ENCODE data around the gene SYT9.

The SYT9 gene

DNA sequence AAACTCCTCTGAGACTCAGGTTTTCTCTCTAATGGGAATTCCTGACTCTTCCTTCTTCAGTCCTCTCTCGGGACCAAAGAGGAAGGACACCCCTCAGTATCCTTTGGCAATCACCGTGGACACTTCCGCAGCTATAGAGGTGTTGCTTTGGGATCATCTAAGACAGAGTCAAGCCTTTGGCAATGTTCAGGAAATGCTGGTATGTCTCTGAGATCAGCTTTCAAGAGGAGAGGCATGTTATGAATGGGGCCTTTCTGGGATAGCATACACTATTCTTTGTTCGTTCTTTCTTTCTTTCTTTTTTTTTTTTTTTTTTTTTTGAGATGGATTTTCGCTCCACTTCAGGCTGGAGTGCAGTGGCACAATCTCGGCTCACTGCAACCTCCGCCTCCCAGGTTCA lies 219.4 kb downstream of the SYT9 start:
- no peaks in the 10 kb centered on the region for H3K36me3 ChIP-seq (ENCODE audit: control insufficient read depth in 4 of 4, insufficient read depth in 4 of 4, low read length in 3 of 4)
- DNase-seq = no peak
- H3K9me3 ChIP-seq (ENCODE audit: control extremely low read depth in 1 of 5, control insufficient read depth in 4 of 5, insufficient read depth in 2 of 5, low read depth in 1 of 5, low read length in 4 of 5) = no peaks in the 10 kb centered on the region
- no peak overlapping the region for H3K4me3 ChIP-seq (ENCODE audit: control insufficient read depth in 1 of 7, extremely low read depth in 1 of 7, insufficient read depth in 4 of 7, low read depth in 2 of 7, low read length in 6 of 7)
- H3K27me3 ChIP-seq (replicated peaks in 2 of 5; ENCODE audit: control insufficient read depth in 4 of 5, insufficient read depth in 5 of 5, low read length in 4 of 5) = peaks cover 0 to 2% (median 0%) of the 10 kb centered on the region in 5 experiments
- ChIA-PET POLR2A (interaction anchor here (0.7 kb wide), 1 partner anchor 10 kb away, joined by 4 read pairs; no protein-coding TSS in a partner anchor), CTCF (no interaction called here)
- WGBS (ENCODE audit: insufficient coverage) = 96% methylated on average over 3 of the region's 7 CpGs
- no peaks in the 10 kb centered on the region for H3K4me1 ChIP-seq (ENCODE audit: control extremely low read depth in 1 of 4, control insufficient read depth in 4 of 4, insufficient read depth in 4 of 4, low read length in 3 of 4)
- no peak overlapping the region for H3K27ac ChIP-seq (ENCODE audit: insufficient read depth in 1 of 2, low read depth in 1 of 2, low read length in 2 of 2, poor library complexity in 1 of 2, severe bottlenecking in 2 of 2)

- H3K27me3 ChIP-seq (replicated peaks in 2 of 5; ENCODE audit: control insufficient read depth in 4 of 5, insufficient read depth in 5 of 5, low read length in 4 of 5) = peaks cover 0 to 2% (median 0%) of the 10 kb centered on the region in 5 experiments
- H3K4me3 ChIP-seq (ENCODE audit: control insufficient read depth in 1 of 7, extremely low read depth in 1 of 7, insufficient read depth in 4 of 7, low read depth in 2 of 7, low read length in 6 of 7) = no peak overlapping the region
- CTCF ChIA-PET = no interaction called here
- WGBS (ENCODE audit: insufficient coverage) = 100% methylated on average over 1 of the region's 1 CpG
- DNase-seq = no peak
- H3K9me3 ChIP-seq (ENCODE audit: control extremely low read depth in 1 of 5, control insufficient read depth in 4 of 5, insufficient read depth in 2 of 5, low read depth in 1 of 5, low read length in 4 of 5) = no peaks in the 10 kb centered on the region
- no peaks in the 10 kb centered on the region for H3K4me1 ChIP-seq (ENCODE audit: control extremely low read depth in 1 of 4, control insufficient read depth in 4 of 4, insufficient read depth in 4 of 4, low read length in 3 of 4)
- H3K36me3 ChIP-seq (ENCODE audit: control insufficient read depth in 4 of 4, insufficient read depth in 4 of 4, low read length in 3 of 4) = no peaks in the 10 kb centered on the region
- POLR2A ChIA-PET = no interaction called here
- H3K27ac ChIP-seq (ENCODE audit: insufficient read depth in 1 of 2, low read depth in 1 of 2, low read length in 2 of 2, poor library complexity in 1 of 2, severe bottlenecking in 2 of 2) = no peak overlapping the region
Measured at GRCh38 chr11:7473717-7474116, 222.0 kb downstream of the SYT9 start.

- H3K36me3 ChIP-seq (ENCODE audit: control insufficient read depth in 4 of 4, insufficient read depth in 4 of 4, low read length in 3 of 4) = no peaks in the 10 kb centered on the region
- H3K4me1 ChIP-seq (ENCODE audit: control extremely low read depth in 1 of 4, control insufficient read depth in 4 of 4, insufficient read depth in 4 of 4, low read length in 3 of 4) = no peaks in the 10 kb centered on the region
- 100% methylated on average over 1 of the region's 2 CpGs for WGBS (ENCODE audit: insufficient coverage)
- CTCF ChIA-PET = interaction anchor here (1.2 kb wide), 1 partner anchor 10 kb away, joined by 3 read pairs; no protein-coding TSS in a partner anchor
- peaks cover 0 to 5% (median 0%) of the 10 kb centered on the region in 5 experiments for H3K27me3 ChIP-seq (replicated peaks in 2 of 5; ENCODE audit: control insufficient read depth in 4 of 5, insufficient read depth in 5 of 5, low read length in 4 of 5)
- H3K9me3 ChIP-seq (ENCODE audit: control extremely low read depth in 1 of 5, control insufficient read depth in 4 of 5, insufficient read depth in 2 of 5, low read depth in 1 of 5, low read length in 4 of 5) = no peaks in the 10 kb centered on the region
- no peak for DNase-seq
- H3K27ac ChIP-seq (ENCODE audit: insufficient read depth in 1 of 2, low read depth in 1 of 2, low read length in 2 of 2, poor library complexity in 1 of 2, severe bottlenecking in 2 of 2) = no peak overlapping the region
- POLR2A ChIA-PET = no interaction called here
- no peak overlapping the region for H3K4me3 ChIP-seq (ENCODE audit: control insufficient read depth in 1 of 7, extremely low read depth in 1 of 7, insufficient read depth in 4 of 7, low read depth in 2 of 7, low read length in 6 of 7)
Measured at GRCh38 chr11:7480113-7480512, 228.4 kb downstream of the SYT9 start.

- H3K4me1 ChIP-seq (ENCODE audit: control extremely low read depth in 1 of 4, control insufficient read depth in 4 of 4, insufficient read depth in 4 of 4, low read length in 3 of 4) = no peaks in the 10 kb centered on the region
- no peak overlapping the region for H3K4me3 ChIP-seq (ENCODE audit: control insufficient read depth in 1 of 7, extremely low read depth in 1 of 7, insufficient read depth in 4 of 7, low read depth in 2 of 7, low read length in 6 of 7)
- peaks cover 0 to 8% (median 0%) of the 10 kb centered on the region in 5 experiments for H3K27me3 ChIP-seq (replicated peaks in 2 of 5; ENCODE audit: control insufficient read depth in 4 of 5, insufficient read depth in 5 of 5, low read length in 4 of 5)
- DNase-seq = no peak
- WGBS (ENCODE audit: insufficient coverage) = 96% methylated on average over 2 of the region's 3 CpGs
- no peaks in the 10 kb centered on the region for H3K9me3 ChIP-seq (ENCODE audit: control extremely low read depth in 1 of 5, control insufficient read depth in 4 of 5, insufficient read depth in 2 of 5, low read depth in 1 of 5, low read length in 4 of 5)
- ChIA-PET POLR2A (no interaction called here), CTCF (no interaction called here)
- H3K36me3 ChIP-seq (ENCODE audit: control insufficient read depth in 4 of 4, insufficient read depth in 4 of 4, low read length in 3 of 4) = no peaks in the 10 kb centered on the region
- H3K27ac ChIP-seq (ENCODE audit: insufficient read depth in 1 of 2, low read depth in 1 of 2, low read length in 2 of 2, poor library complexity in 1 of 2, severe bottlenecking in 2 of 2) = no peak overlapping the region
Measured at GRCh38 chr11:7484131-7484530, 232.4 kb downstream of the SYT9 start.

- CTCF ChIA-PET = no interaction called here
- WGBS (ENCODE audit: insufficient coverage) = 100% methylated on average over 1 of the region's 3 CpGs
- H3K27me3 ChIP-seq (replicated peaks in 2 of 5; ENCODE audit: control insufficient read depth in 4 of 5, insufficient read depth in 5 of 5, low read length in 4 of 5) = peaks cover 0 to 5% (median 0%) of the 10 kb centered on the region in 5 experiments
- DNase-seq = no peak
- H3K9me3 ChIP-seq (ENCODE audit: control extremely low read depth in 1 of 5, control insufficient read depth in 4 of 5, insufficient read depth in 2 of 5, low read depth in 1 of 5, low read length in 4 of 5) = no peaks in the 10 kb centered on the region
- H3K36me3 ChIP-seq (ENCODE audit: control insufficient read depth in 4 of 4, insufficient read depth in 4 of 4, low read length in 3 of 4) = no peaks in the 10 kb centered on the region
- H3K4me3 ChIP-seq (ENCODE audit: control insufficient read depth in 1 of 7, extremely low read depth in 1 of 7, insufficient read depth in 4 of 7, low read depth in 2 of 7, low read length in 6 of 7) = no peak overlapping the region
- H3K4me1 ChIP-seq (ENCODE audit: control extremely low read depth in 1 of 4, control insufficient read depth in 4 of 4, insufficient read depth in 4 of 4, low read length in 3 of 4) = no peaks in the 10 kb centered on the region
- H3K27ac ChIP-seq (ENCODE audit: insufficient read depth in 1 of 2, low read depth in 1 of 2, low read length in 2 of 2, poor library complexity in 1 of 2, severe bottlenecking in 2 of 2) = no peak overlapping the region
- POLR2A ChIA-PET = no interaction called here
Measured at GRCh38 chr11:7484645-7485044, 232.9 kb downstream of the SYT9 start.

DNA sequence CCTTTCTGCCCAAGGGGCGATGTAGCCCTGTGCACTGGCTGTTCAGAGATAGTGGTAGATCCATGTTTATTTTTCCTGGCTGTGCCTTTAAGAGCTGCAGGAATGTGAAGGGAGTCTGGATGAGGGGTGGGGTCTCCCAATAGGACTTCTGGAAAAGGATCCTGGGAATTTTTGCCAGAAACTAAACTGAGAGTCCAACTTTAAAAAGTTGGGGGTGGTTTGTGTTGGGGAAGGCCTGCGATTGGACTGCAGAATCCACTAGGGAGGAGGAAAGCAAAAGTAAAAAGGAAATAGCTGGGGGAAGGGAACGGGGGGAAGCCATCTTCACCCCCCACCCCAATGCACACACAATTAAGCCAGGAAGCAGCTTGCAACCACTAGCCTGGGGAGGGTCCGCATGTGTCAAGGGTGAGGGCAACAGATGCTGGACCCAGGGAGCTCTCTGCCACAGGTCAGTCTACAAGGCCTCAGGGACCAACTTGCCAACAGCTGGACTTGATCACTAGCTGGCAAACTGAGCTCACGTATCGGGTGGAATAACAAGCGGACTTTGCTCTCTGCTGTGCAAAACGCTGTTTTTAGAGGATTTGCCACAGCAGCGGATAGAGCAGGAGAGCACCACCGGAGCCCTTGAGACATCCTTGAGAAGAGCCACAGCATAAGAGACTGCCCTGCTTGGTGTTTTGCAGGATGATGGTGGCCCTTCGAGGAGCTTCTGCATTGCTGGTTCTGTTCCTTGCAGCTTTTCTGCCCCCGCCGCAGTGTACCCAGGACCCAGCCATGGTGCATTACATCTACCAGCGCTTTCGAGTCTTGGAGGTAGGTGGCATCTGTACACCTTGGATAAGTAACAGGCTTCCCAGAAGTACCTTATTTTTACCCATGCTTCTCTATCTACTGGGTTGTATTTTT lies 233.7 kb downstream of the SYT9 start, which contains the start of gene OLFML1:
TSS of gene OLFML1 (plus strand) at position 321 of the 912 bp plus-strand sequence. CDS start at position 691, 370 bp downstream.
- peaks cover 0 to 5% (median 0%) of the 10 kb centered on the region in 5 experiments for H3K27me3 ChIP-seq (replicated peaks in 2 of 5; ENCODE audit: control insufficient read depth in 4 of 5, insufficient read depth in 5 of 5, low read length in 4 of 5)
- no peaks in the 10 kb centered on the region for H3K36me3 ChIP-seq (ENCODE audit: control insufficient read depth in 4 of 4, insufficient read depth in 4 of 4, low read length in 3 of 4)
- H3K9me3 ChIP-seq (ENCODE audit: control extremely low read depth in 1 of 5, control insufficient read depth in 4 of 5, insufficient read depth in 2 of 5, low read depth in 1 of 5, low read length in 4 of 5) = no peaks in the 10 kb centered on the region
- H3K4me1 ChIP-seq (ENCODE audit: control extremely low read depth in 1 of 4, control insufficient read depth in 4 of 4, insufficient read depth in 4 of 4, low read length in 3 of 4) = no peaks in the 10 kb centered on the region
- ChIA-PET CTCF (no interaction called here), POLR2A (no interaction called here)
- H3K4me3 ChIP-seq (ENCODE audit: control insufficient read depth in 1 of 7, extremely low read depth in 1 of 7, insufficient read depth in 4 of 7, low read depth in 2 of 7, low read length in 6 of 7) = no peak within 1 kb of the TSS
- WGBS (ENCODE audit: insufficient coverage) = 98% methylated on average over 13 of the region's 15 CpGs
- no peak within 1 kb of the TSS for H3K27ac ChIP-seq (ENCODE audit: insufficient read depth in 1 of 2, low read depth in 1 of 2, low read length in 2 of 2, poor library complexity in 1 of 2, severe bottlenecking in 2 of 2)
- no peak for DNase-seq

- Histone ChIP-seq H3K4me1 (ENCODE audit: control extremely low read depth in 1 of 4, control insufficient read depth in 4 of 4, insufficient read depth in 4 of 4, low read length in 3 of 4) (no peaks in the 10 kb centered on the region), H3K4me3 (ENCODE audit: control insufficient read depth in 1 of 7, extremely low read depth in 1 of 7, insufficient read depth in 4 of 7, low read depth in 2 of 7, low read length in 6 of 7) (no peak overlapping the region), H3K36me3 (ENCODE audit: control insufficient read depth in 4 of 4, insufficient read depth in 4 of 4, low read length in 3 of 4) (no peaks in the 10 kb centered on the region), H3K27me3 (replicated peaks in 2 of 5; ENCODE audit: control insufficient read depth in 4 of 5, insufficient read depth in 5 of 5, low read length in 4 of 5) (peaks cover 0 to 6% (median 0%) of the 10 kb centered on the region in 5 experiments), H3K27ac (ENCODE audit: insufficient read depth in 1 of 2, low read depth in 1 of 2, low read length in 2 of 2, poor library complexity in 1 of 2, severe bottlenecking in 2 of 2) (no peak overlapping the region), H3K9me3 (ENCODE audit: control extremely low read depth in 1 of 5, control insufficient read depth in 4 of 5, insufficient read depth in 2 of 5, low read depth in 1 of 5, low read length in 4 of 5) (no peaks in the 10 kb centered on the region)
- no peak for DNase-seq
- POLR2A ChIA-PET = no interaction called here
- 83% methylated on average over 1 of the region's 2 CpGs for WGBS (ENCODE audit: insufficient coverage)
- CTCF ChIA-PET = interaction anchor here (0.7 kb wide), 1 partner anchor 106 kb away, joined by 3 read pairs; no protein-coding TSS in a partner anchor
Measured at GRCh38 chr11:7486098-7486780, 234.5 kb downstream of the SYT9 start.
